ENCODE data around the gene SCN3A.

The SCN3A gene

GRCh38 chr2:165203689-165204559, at the start of gene SCN3A:
Gene SCN3A (minus strand): TSS chr2:165204050. CDS start chr2:165176394, 27,656 bp downstream.
- peak; percentile 41 for DNase-seq

DNA sequence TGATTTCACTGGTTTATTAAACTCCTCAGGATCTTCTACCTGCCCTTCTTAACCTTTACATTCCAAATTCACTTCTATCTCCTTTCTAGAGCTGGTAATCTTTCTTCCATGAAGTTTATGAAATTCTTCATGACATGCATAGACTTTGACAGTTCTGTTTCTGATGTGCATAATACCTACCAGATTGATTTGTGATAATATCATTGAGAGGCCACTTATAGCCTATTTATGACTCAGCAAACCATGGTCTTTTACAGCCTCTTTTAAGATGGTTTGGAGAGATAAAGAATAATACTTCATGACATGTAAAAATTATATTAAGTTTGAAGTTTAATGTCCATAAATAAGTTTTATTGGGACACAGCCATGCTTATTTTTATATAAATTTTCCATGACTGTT, 49.3 kb upstream of the SCN3A start:
- DNase-seq: no peak

GRCh38 chr2:165251366-165251765, 47.5 kb upstream of the SCN3A start:
- DNase-seq: no peak

- DNase-seq: no peak
Observed at GRCh38 chr2:165248238-165248637, 44.4 kb upstream of the SCN3A start.

DNA sequence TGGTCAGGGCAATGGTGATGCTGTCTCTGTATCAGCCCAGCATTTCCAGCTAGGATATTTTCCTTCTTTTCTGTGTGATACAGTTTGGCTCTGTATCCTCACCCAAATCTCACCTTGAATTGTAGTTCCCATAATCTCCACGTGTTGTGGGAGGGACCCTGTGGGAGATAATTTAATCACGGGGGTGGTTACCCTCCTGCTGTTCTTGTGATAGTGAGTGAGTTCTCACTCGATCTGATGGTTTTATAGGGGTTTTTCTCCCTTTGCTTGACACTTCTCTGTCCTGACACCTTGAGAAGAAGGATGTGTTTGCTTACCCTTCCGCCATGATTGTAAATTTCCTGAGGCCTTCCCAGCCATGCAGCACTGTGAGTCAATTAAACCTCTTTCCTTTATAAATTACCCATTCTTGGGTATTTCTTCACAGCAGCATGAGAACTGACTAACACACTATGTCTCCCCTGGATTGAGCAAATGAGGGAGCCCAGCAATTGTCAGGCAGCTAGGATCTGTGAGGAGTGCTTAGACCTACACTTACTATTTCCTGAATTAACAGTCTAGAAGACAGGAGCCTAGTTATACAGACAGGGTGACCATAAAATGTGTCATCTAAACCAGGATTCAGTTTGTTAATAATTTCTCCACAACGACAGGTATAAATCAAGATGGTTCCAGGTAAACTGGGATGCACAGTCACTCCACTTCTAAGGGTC, 41.4 kb upstream of the SCN3A start:
- DNase-seq: no peak

DNA sequence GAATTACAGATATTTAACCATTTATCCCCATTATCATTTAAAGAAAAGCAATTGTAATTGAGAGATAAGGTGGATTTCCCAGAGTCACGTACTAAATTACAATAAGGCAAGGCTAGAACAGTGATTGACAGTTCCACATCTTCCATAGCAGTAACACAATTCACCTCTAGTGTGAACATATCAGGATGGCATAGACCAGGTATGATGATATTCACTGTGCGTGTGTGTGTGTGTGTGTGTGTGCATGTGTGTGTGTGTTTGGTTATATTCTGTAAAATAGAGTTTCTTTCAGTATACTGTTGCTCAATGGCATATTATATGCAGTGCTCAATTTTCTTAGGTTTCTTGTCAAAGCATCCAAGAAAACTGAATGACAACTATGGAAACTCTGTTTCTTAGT, 37.1 kb upstream of the SCN3A start:
- DNase-seq: no peak

GRCh38 chr2:165239856-165240515, 36.1 kb upstream of the SCN3A start:
- no peak for DNase-seq

DNA sequence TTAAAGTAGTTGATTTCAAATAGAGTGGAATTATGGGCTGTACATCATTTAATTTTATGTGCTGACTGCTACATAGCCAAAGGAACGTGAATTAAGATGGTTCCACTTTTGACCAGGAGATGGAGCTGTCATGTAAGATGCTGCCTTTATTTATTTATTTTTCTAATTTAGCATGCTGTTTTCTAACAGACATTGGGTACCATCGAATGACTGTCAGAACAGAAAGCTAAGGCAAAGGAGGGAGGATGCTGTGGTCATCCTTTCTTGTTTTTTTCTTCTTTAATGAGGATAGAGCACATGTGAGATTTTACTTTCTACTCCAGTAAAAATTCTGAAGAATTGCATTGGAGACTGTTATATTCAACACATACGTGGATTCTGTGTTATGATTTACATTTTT, 35.4 kb upstream of the SCN3A start, which contains the start of gene SCN2A:
SCN2A (plus strand) TSS at position 185 of the 400 bp plus-strand sequence. CDS start 56,410 bp downstream, outside the sequence.
- no peak for DNase-seq

- no peak for DNase-seq
Observed at GRCh38 chr2:165238295-165238694, 34.4 kb upstream of the SCN3A start.

GRCh38 chr2:165237056-165237455, 33.2 kb upstream of the SCN3A start:
- DNase-seq: no peak

- DNase-seq: no peak
Observed at GRCh38 chr2:165227571-165227970, 23.7 kb upstream of the SCN3A start.

DNA sequence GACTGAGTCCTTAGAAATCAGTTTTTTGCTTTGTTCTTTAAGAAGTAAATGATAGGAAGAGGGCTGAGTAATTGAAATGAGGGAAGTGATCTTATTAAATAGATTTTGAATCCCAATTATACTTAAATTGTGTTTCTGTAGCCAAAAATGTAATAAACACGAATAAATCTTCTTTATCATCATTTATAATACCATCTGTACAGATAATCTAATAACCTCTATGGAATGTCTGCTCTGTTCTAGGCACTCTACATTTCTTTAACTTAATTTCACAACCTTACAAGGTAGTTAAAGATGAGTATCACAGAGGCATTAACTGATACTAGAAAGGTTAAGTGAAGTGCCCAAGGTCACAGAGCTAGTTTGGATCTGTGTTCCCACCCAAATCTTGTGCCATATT, 21.1 kb upstream of the SCN3A start:
- DNase-seq: no peak

DNA sequence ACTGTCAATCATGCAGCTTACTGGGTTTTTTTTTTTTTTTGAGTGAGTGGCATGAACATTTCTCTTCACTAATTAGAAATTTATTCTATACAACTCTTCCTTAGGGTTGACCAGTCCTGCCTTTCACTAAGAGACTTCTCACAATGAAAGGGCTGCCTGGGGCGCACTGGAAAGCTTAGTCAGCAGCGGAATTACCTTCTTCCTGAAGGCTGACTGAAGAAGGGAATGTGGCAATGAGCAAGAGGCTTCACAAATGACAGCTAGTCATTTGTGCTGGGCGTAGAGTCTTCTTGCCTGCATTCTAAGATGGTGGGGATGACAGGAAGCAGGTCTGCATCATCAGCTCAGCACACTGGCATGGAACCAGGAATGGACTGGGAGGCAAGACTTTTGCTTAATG, 15.6 kb upstream of the SCN3A start:
- no peak for DNase-seq

DNA sequence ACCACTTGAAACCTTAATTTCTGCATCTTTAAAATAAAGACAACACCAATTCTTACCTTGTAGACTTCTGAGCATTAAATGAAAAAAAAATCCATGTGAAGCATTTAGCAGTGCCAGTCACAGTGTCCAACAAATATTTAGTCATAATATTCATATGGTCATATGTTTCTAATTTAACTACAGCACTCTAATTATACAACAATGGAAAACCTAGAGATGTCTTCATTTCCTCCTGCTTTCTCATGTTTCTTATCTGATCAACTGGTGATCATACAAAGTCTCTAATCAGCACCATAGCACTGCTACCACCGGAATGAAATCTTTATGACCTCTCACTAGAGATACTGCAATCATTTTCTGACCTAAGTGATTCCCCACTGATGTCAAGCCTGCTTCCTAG, 10.2 kb upstream of the SCN3A start:
- DNase-seq: no peak

DNA sequence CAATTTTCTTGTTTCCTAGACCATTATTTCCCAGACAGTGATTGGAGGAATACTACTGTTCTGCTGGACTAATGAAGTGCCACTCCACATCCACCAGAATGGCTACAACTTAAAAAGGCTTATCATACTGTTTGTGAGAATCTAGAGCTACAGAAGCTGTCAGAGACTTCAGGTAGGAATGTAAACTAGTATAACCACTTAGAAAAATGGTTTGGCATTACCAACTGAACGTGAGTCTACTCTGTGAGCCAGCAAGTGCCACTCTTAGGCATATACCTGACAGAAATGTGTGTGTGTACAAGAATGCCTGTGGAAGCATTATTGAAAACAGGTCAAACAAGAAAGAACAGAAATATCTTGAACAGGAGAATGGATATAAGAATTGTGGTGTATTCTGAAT, 4.2 kb upstream of the SCN3A start:
- DNase-seq: no peak

DNA sequence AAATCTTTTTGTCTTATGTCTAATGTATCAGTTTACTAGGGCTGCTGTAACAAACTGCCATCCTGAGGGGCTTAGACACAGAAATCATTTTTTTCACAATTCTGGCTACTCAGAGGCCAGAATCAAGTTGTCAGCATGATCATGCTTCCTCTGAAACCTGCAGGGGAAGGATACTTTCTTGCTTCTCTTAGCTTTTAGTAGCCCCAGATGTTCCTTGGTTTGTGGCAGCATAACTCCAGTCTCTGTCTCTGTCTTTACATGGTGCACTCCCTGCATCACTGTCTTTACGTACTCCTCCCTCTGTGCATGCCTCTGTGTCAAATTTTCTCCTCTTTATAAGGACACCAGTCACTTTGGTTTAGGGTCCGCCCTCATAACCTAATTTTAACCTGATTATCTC, 2.0 kb upstream of the SCN3A start:
- no peak for DNase-seq

DNA sequence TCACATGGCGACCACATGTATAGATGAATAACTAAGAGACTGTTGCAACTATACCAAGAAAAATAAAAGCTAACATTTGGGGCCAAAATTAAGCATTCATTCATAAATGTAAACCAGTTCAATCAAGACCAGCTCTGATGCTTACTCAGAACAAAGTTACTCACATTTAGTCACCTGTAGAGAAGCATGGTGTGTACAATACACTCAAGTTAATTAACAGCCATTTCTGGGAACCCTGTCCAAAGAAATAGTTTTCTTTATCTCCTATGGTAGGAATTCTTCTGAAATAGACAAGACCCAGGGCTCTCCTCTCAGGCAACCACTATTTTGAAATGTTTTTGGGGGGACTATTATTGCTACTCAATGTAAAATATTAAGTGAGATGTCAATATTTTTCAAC, 1.6 kb downstream of the SCN3A start:
- DNase-seq: no peak

- DNase-seq: no peak
Observed at GRCh38 chr2:165198181-165198580, 5.7 kb downstream of the SCN3A start.

DNA sequence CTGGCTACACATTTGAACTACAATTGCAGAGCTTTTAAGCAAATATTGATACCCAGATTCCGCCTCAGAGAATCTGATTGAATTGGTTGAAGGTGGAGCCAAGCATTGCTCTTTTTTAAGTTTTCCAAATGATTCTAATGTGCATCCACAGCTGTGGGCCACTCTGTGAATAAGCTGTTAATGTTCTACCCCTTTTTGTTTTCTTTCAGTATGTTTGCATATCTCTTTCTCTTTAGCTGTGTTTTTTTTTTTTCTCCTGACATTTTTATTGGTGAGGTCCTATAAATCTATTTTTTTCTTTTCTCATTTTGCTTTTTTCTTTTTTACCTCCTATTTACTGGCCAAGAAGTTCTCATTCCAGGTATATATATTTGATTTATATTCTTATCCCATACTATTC, 6.5 kb downstream of the SCN3A start:
- no peak for DNase-seq

DNA sequence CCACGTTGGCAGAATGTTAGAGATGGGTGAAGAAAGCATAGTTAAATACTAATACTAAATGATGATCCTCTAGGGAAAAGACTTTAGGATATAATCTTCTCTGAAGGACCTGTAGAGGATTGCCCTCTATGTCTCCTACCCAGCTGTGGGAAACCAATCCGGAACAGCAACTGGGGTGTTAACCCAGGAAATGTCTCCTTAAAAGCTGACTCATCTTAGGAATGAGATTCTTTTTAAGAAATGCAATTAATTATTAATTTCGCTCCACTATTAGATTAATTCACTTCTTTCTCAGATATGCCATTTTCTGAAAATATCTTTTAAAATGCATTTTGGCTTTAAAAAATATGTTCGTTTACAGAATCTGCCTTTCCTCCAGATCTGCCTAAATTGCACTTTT, 7.4 kb downstream of the SCN3A start:
- no peak for DNase-seq

- no peak for DNase-seq
Observed at GRCh38 chr2:165193178-165193777, 10.6 kb downstream of the SCN3A start.

DNA sequence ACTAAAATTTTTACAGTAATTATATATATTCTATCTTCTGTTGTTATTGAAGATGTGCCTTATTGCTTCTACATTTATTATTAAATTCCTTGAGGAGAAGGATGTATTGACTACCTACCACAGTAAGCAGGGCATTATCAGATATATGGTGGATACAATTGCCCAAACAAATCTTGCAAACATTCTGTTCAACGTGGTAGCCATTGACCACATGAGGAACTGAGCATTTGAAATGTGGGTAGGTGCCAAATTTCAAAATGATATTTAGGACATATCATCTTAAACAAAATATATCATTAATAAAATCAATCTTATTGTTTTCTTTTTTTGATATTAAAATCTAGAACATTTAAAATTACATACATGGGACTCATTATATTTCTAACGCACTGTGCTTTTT, 11.1 kb downstream of the SCN3A start:
- DNase-seq: no peak

GRCh38 chr2:165191096-165191728, 12.6 kb downstream of the SCN3A start:
- DNase-seq: no peak
